MG63 (cell line): ENCODE results near the gene CA11. TPM values are rescaled to one million over a fixed set of nuclear protein-coding genes. Genes with fewer than 3 reads are reported as not detected.

Source experiments
- DNase-seq: peaks from one replicate; pipeline ENCODE4 v3.0.0-alpha.2; 2020
- H3K27me3 ChIP-seq: fragments of 250-450 bp; sonication (Bioruptor Pico); 2 replicates; pipeline ENCODE4 v1.5.1; 2020; ENCODE audit warnings: mild to moderate bottlenecking, moderate library complexity
- H3K36me3 ChIP-seq: fragments of 250-450 bp; sonication (Bioruptor Pico); 2 replicates; pipeline ENCODE4 v1.5.1; 2020; ENCODE audit warnings: mild to moderate bottlenecking, moderate library complexity
- H3K4me3 ChIP-seq: fragments of 250-450 bp; sonication (Bioruptor Pico); 2 replicates; pipeline ENCODE4 v1.5.1; 2020; ENCODE audit warnings: mild to moderate bottlenecking, moderate library complexity
- H3K9me3 ChIP-seq: fragments of 250-450 bp; sonication (Bioruptor Pico); 2 replicates; pipeline ENCODE4 v1.5.1; 2020; ENCODE audit warnings: mild to moderate bottlenecking, moderate library complexity
- total RNA-seq: library from RNA; depleted of rRNA; stranded (reverse); fragments of >200 nt; shearing (Covaris generic); gene quantifications from 2 replicates; pipeline ENCODE4 v1.2.3, GENCODE V29; 2014; ENCODE audit warnings: low replicate concordance

CA11 gene
- total RNA-seq, 1 experiment from 2014 or later, result 1.3 TPM

DNA sequence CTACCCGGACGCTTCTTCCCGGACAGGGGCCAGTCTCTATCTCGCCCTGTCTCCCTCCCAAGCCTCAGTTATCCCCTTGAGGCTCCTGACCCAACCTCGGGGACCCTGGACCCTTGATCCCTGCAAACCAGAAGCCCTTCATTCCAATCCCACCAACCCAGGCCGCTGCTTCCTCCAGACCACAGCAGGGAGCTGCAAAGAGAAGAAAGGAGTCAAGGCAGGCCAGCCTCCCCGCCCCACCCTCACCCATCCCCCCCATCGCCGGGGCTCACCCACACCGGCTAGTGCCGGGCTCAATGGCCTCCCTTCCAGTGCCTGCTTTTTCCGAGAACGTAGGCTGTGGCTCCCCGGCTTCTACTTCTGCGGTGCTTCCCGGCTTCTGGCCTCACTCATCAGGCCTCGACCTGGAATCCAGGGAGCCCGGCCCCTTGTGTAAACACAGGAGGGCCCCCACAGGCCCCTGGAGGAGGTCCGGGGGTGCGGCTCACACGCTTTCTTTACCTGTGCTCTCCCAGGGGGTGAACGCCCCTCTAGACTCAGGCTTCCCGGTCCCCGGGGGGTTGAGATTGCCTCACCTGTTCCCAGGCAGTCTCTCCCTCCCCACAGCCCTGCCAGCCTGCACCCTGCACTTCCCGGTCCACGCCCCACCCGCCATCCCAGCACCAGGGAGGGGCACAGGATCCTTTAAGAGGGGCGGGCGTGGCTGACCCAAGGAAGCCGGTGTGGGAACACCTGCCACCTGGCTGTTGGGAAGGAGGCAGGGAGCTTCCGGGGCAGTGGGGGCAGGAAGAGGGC, 31.4 kb downstream of the CA11 start, which contains the start of gene FAM83E:
Gene FAM83E (minus strand): TSS at position 641 of the 795 bp plus-strand sequence. CDS start 1,704 bp downstream, outside the sequence.
- Histone ChIP-seq H3K36me3 (peaks cover 47% of the 10 kb centered on the region), H3K4me3 (no peak within 1 kb of the TSS), H3K27me3 (no peaks in the 10 kb centered on the region), H3K9me3 (no peaks in the 10 kb centered on the region)
- DNase-seq, result no peak

DNA sequence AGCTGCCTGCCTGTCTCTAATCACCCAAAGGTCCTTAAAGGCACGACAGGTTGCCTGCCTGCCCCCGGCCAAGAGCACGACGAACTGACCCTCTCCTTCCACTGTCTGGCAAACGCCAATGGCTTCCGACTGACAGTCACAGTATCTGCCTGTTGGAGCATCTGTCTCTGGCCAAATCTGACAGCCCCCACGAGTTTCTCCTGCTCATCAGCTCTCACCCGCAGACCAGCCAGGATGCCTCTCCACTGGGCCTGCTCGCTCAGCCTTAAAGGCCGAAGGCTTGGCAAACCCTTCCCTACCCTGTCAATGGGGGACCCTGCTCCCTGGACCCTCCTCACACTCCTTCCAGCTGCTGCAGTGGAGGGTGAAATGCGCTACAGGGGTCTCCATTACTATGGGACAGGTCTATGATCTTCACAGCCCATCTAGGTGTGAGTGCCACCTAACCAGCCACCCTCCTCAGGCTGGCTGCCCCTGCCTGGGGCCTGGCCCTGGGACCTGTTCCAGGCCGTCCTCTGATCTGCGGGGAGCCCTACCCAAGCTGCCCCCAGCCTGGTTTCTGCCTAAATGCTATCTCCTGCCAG, 32.0 kb downstream of the CA11 start:
- H3K9me3 ChIP-seq, result no peaks in the 10 kb centered on the region
- H3K27me3 ChIP-seq, result no peaks in the 10 kb centered on the region
- no peak overlapping the region for H3K4me3 ChIP-seq
- DNase-seq, result no peak
- peaks cover 47% of the 10 kb centered on the region for H3K36me3 ChIP-seq

DNA sequence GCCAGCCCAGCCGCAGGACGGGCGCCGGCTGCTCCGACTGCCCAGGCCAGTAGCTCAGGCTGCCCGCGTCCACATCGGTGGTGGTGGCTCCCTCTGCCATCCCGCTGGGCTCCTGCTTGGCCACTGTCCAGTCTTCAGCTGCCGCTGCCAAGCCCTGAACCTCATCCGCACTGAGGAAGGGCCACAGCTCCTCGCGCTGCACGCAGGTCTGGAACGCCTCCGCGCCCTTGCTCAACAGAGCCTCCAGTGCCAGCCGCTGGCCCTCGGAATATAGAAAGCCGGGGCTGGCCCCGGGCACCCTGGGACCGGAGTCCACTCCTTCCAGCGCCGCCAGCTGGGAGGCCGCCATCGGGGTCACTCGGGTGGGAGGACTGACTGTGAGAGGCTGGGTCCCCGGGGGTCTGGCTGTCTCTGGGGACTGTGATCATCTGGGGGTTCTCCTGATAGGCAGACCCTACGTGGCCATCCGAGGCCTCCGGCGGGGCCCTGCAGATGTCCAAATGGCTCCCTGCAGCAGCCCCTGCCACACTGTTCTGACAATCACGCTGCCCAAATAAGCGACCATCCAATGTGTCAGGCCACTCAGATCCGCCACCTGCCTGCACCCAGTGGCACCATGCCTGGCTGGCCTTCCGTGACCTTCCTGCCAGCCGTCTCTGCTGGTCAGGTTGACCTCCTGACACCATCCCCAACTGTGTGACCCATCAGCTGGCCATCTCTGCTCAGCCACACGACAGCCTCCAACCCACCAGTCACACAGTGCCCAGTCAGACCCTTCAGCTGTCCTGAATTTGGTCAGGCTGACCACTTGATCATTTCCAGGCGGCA, 32.7 kb downstream of the CA11 start:
- DNase-seq, result no peak
- Histone ChIP-seq H3K36me3 (peaks cover 42% of the 10 kb centered on the region), H3K4me3 (no peak overlapping the region), H3K27me3 (no peaks in the 10 kb centered on the region), H3K9me3 (no peaks in the 10 kb centered on the region)

DNA sequence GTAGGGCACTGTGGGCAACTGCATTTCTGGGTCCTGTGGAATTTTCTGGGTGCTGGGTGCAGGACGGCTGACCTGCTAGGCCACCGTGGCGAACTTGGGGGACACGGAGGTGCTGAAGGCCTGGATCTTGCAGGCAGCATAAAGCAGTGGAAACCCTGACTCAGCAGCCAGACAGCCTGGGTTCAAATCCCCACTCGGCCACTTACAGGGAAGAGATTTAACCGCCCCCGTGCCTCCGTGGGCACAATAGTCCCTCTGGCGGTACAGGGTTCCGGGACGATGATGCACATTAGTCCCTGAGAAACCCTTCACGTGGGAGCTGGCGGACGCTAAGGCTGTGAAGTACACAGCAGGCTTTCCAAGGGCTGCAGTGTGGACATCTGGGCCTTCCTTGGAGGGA, 34.1 kb downstream of the CA11 start:
- no peak overlapping the region for H3K4me3 ChIP-seq
- no peak for DNase-seq
- no peaks in the 10 kb centered on the region for H3K27me3 ChIP-seq
- peaks cover 28% of the 10 kb centered on the region for H3K36me3 ChIP-seq
- H3K9me3 ChIP-seq, result no peaks in the 10 kb centered on the region

DNA sequence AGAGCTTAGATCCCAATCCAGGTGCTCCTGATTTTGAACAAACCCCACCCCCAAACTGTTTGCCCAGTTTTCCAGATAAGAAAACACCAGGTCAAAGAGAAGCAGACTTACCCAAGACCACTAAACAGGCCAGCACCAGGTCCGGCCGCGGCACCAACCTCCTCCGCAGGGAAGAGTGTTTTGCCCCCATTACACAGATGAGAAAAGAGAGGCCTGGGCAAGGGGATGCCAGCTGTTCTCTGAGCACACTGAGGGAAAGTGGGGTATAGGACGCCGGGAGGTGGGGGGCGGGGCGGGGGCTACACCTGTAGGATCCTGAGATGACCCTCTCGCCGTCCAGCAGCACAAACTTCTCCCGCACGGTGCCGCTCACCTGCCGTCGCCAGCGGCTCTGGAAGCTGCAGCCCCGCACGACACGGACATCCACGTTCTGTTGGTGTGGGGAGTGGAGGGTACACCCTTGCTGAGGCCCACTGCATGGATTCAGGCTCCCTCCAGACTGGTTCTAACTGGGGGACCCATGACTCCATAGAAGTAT, 36.3 kb downstream of the CA11 start:
- Histone ChIP-seq H3K27me3 (no peaks in the 10 kb centered on the region), H3K9me3 (no peaks in the 10 kb centered on the region), H3K36me3 (peaks cover 6% of the 10 kb centered on the region), H3K4me3 (no peak overlapping the region)
- DNase-seq, result no peak

DNA sequence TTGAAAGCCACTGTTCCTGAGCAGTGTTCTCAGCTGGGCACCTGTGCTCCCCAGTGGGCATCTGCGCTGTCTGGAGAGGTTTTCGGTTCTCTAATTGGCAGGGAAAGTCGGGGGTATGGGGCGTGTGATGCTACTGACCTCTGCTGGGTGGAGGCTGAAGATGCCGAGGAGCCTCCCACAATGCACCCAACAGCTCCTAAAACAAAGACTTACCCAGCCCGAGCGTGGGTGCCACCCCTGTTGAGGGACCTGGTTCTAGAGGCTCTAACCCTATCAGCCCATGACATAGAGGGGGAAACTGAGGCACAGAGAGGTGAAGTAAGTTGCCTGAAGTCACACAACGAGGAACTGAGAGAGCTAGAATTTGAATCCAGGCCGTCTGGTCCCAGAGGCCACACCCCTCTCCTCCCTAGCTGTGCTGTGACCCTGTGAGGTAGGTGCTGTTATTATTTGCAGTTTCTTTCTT, 37.2 kb downstream of the CA11 start:
- no peaks in the 10 kb centered on the region for H3K9me3 ChIP-seq
- H3K27me3 ChIP-seq, result no peaks in the 10 kb centered on the region
- no peak overlapping the region for H3K4me3 ChIP-seq
- peak; percentile 60 for DNase-seq
- no peaks in the 10 kb centered on the region for H3K36me3 ChIP-seq

DNA sequence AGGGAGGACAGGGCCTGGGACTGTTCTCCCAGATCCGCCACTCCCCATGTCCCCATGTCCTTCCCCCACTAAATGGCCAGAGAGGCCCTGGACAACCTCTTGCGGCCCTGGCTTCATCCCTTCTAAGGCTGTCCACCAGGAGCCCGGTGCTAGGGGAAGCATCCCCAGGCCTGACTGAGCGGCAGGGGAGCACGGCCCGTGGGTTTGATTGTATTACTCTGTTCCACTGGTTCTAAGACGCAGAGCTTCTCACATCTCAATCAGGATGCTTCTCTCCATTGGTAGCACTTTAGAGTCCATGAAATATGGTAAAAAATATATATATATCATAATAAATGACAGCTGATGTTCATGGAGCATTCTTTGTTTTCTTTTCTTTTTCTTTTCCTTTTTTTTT, 38.6 kb downstream of the CA11 start:
- Histone ChIP-seq H3K9me3 (no peaks in the 10 kb centered on the region), H3K36me3 (no peaks in the 10 kb centered on the region), H3K4me3 (no peak overlapping the region), H3K27me3 (no peaks in the 10 kb centered on the region)
- no peak for DNase-seq

DNA sequence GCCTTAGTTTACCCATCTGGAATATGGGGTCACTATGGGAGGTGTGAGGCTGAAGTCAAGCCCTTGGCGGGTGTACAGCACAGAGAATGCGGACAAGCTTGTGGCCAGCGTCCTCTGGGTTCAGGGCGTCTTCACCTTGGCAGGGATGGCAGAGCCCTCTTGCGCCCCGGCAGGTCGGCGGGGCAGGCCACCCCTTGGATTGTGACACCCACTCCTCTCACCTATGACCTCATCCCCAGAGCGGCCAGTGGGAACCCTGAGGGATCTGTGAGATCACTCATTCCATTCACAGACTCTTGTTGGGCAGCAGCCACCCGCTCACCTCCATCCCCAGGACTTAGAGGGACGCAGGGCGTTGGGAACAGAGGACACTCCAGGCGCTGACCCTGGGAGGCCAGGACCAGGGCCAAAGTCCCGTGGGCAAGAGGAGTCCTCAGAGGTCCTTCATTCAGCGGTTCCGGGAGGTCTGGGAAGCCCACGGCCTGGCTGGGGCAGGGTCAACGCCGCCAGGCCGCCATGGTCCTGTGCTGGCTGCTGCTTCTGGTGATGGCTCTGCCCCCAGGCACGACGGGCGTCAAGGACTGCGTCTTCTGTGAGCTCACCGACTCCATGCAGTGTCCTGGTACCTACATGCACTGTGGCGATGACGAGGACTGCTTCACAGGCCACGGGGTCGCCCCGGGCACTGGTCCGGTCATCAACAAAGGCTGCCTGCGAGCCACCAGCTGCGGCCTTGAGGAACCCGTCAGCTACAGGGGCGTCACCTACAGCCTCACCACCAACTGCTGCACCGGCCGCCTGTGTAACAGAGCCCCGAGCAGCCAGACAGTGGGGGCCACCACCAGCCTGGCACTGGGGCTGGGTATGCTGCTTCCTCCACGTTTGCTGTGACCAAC, 39.3 kb downstream of the CA11 start, which contains the start of gene SPACA4:
Gene SPACA4 (plus strand): TSS at position 280 of the 896 bp plus-strand sequence. CDS start 237 bp downstream, at position 517.
- Histone ChIP-seq H3K9me3 (no peaks in the 10 kb centered on the region), H3K4me3 (no peak within 1 kb of the TSS), H3K36me3 (no peaks in the 10 kb centered on the region), H3K27me3 (no peaks in the 10 kb centered on the region)
- DNase-seq, result no peak

DNA sequence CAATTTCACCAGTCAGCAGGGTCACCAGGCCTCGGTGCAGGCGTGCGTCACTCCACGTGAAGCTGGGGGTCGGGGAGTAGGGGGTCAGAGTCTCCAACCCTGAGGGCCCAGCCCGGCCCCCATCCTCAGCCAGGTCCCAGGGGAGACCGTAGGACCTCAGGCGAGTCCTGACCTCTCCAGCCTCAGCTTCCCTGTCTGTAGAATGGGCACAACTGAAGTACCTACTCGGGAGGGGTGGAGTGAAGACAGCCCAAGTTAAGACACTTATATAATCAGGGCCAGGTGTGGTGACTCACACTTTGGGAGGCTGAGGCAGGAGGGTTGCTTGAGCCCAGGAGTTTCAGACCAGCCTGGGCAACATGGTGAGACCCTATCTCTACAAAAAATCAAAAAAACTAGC, 42.1 kb downstream of the CA11 start:
- 0 out of 2 replicates have a peak, but pooled peaks cover 2% of the 10 kb centered on the region for H3K27me3 ChIP-seq
- no peak overlapping the region for H3K4me3 ChIP-seq
- no peaks in the 10 kb centered on the region for H3K36me3 ChIP-seq
- no peaks in the 10 kb centered on the region for H3K9me3 ChIP-seq
- no peak for DNase-seq

DNA sequence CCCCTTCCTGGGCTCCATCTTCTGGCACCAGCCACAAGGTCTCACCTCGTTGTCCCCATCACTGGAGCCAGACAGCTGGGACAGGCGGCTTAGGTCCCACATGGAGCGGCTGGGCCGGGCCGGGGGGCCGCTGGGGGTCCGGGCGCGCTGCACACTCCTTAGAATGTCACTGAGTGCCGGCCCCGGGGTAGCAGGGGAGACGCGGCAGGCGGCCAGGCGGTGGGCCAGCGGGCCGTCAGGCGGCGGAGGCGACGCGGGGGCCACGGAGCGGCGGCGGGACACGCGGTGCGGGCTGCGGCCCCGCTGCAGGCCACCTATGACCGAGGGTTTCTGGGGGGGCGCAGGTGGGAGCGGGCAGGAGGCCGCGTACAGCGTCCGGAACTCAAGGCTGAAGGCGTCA, 42.5 kb downstream of the CA11 start:
- no peak for DNase-seq
- no peak overlapping the region for H3K4me3 ChIP-seq
- H3K9me3 ChIP-seq, result no peaks in the 10 kb centered on the region
- H3K36me3 ChIP-seq, result no peaks in the 10 kb centered on the region
- H3K27me3 ChIP-seq, result 0 out of 2 replicates have a peak, but pooled peaks cover 2% of the 10 kb centered on the region

DNA sequence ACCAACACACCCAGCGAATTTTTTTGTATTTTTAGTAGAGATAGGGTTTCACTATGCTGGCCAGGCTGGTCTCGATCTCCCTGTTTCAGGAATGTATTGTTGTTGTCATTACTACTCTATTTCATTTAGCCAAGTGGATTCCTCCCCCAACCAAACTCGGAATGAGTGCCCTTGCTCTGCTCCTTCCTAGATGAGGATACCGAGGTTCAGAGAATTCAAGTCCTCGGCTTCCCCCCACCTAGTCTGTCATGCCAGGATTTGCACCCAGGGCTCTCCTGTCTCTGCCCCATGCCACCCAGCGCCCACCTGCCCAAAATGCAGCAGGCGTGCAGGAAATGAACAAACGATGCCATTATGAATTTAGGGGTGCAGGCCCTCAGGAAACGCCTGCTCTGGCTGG, 43.0 kb downstream of the CA11 start:
- no peak overlapping the region for H3K4me3 ChIP-seq
- H3K9me3 ChIP-seq, result no peaks in the 10 kb centered on the region
- DNase-seq, result no peak
- no peaks in the 10 kb centered on the region for H3K36me3 ChIP-seq
- H3K27me3 ChIP-seq, result 0 out of 2 replicates have a peak, but pooled peaks cover 2% of the 10 kb centered on the region

DNA sequence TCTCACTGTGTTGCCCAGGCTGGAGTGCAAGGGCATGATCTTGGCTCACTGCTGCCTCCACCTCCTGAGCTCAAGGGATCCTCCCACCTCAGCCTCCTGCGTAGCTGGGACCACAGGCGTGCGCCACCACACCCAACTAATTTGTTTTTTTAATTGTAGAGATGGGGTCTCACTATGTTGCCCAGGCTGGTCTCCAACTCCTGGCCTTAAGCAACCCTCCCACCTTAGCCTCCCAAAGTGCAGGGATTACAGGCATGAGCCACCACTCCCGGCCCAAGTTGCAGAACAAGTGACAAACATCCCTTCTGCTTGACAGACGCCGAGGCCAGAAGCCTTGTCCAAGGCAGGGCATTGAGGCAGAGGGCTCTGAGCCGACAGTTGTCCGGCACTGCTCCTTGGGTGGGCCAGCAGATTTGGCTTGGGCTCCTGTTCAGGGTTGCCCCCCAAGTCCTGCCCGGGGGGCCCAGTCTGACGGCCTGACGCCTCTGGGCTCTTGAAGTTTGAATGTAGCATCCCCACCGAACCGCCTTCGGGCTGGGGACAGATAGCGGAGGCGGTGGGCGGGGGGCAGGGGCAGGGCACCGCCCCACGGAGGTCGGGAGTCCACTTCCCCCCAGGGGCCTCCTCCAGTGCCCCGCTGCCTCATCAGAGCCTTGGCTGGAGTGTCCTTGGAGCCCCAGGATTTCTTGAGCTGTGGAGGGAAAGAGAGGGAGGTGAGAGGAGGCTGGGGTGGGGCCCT, 45.1 kb downstream of the CA11 start:
- DNase-seq, result no peak
- Histone ChIP-seq H3K36me3 (no peaks in the 10 kb centered on the region), H3K9me3 (no peaks in the 10 kb centered on the region), H3K4me3 (no peak overlapping the region), H3K27me3 (0 out of 2 replicates have a peak, but pooled peaks cover 2% of the 10 kb centered on the region)

DNA sequence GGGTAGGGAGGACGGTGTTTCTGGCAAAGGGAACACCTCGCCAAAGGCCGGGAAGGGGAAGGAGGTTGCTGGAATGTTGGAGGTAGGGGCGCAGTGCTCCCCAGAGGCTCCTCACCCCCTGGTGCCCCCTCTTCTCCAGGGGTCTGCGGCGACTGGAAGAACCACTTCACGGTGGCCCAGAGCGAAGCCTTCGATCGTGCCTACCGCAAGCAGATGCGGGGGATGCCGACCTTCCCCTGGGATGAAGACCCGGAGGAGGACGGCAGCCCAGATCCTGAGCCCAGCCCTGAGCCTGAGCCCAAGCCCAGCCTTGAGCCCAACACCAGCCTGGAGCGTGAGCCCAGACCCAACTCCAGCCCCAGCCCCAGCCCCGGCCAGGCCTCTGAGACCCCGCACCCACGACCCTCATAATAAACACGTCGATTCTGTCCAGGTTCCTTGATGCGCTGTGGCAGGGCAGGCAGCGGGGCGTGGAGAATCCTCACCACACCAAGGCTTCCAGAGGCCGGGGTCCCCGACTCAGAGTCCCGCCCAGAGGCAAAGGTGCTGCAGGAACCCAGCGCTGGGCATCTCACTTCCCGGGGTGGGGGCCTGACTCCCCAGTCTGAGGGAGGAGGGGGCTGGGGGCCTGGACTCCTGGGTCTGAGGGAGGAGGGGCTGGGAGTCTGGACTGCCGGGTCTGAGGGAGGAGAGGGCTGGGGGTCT, 46.8 kb downstream of the CA11 start:
- no peaks in the 10 kb centered on the region for H3K36me3 ChIP-seq
- DNase-seq, result no peak
- no peak overlapping the region for H3K4me3 ChIP-seq
- H3K27me3 ChIP-seq, result 0 out of 2 replicates have a peak, but pooled peaks cover 2% of the 10 kb centered on the region
- H3K9me3 ChIP-seq, result no peaks in the 10 kb centered on the region

DNA sequence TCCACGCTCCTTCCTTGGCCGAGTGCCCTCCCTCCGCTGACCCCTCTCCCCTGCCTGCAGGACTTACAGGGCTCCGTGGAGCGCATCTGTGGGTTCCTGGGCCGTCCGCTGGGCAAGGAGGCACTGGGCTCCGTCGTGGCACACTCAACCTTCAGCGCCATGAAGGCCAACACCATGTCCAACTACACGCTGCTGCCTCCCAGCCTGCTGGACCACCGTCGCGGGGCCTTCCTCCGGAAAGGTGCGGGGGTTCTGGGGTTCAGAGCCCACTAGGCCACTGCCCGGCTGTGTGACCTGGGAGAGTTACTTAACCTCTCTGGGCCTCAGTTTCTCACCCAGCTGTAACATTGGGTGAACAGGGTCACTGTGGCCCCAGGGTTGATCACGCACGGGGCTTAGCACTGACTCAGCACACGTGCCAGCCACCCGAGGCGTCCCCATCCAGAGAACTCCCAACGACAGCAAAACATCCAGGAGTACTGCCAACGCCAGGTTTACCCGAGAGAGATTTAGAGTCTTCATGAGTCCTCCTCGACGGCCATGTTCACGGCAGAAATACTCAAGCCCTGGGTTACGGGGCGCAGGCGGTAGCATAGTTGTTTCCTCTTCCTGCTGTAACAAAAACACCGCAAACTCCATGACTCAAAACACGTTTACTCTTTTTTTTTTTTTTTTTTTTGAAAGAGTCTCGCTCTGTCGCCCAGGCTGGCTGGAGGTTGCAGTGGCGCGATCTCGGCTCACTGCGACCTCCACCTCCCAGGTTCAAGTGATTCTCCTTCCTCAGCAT, 49.1 kb downstream of the CA11 start:
- no peak for DNase-seq
- 0 out of 2 replicates have a peak, but pooled peaks cover 2% of the 10 kb centered on the region for H3K27me3 ChIP-seq
- no peak overlapping the region for H3K4me3 ChIP-seq
- H3K9me3 ChIP-seq, result no peaks in the 10 kb centered on the region
- H3K36me3 ChIP-seq, result no peaks in the 10 kb centered on the region
